HG03025 (cell line): Measurements from ENCODE around the gene BLM.
A peak's percentile ranks its signal among the peaks of the same experiment; 100 is the strongest.
"Not testable (repeated sequence)": the region's sequence is repeated elsewhere in the genome, so short reads cannot be mapped to it uniquely, and the experiment has no call there.

Experiments
- ATAC-seq: cut with Tn5 transposase; IDR thresholded peaks from one replicate; pipeline ENCODE4 v1.9.1; 2021; ENCODE audit warnings: mild to moderate bottlenecking, moderate library complexity; ENCODE audit not compliant: unreplicated experiment, low FRiP score

BLM gene

GRCh38 chr15:90839187-90840071 lies 122.3 kb downstream of the BLM start:
- ATAC-seq: no peak

- ATAC-seq: no peak
These were observed 123.2 kb downstream of the BLM start for GRCh38 chr15:90840157-90840855.

- no peak for ATAC-seq
These were observed 123.8 kb downstream of the BLM start for GRCh38 chr15:90840954-90841353.

- no peak for ATAC-seq
These were observed 127.5 kb downstream of the BLM start for GRCh38 chr15:90844696-90845095.

- peak; percentile 64 for ATAC-seq
These were observed 128.2 kb downstream of the BLM start for GRCh38 chr15:90845201-90845949.

- ATAC-seq: not testable (repeated sequence)
These were observed 132.3 kb downstream of the BLM start for GRCh38 chr15:90849424-90849823.

GRCh38 chr15:90851114-90851513 lies 134.0 kb downstream of the BLM start:
- ATAC-seq: no peak

GRCh38 chr15:90851940-90852339 lies 134.8 kb downstream of the BLM start:
- no peak for ATAC-seq

- ATAC-seq: no peak
These were observed 138.0 kb downstream of the BLM start for GRCh38 chr15:90855139-90855538.

GRCh38 chr15:90857337-90857736 lies 140.2 kb downstream of the BLM start:
- ATAC-seq: no peak

- ATAC-seq: no peak
These were observed 140.8 kb downstream of the BLM start for GRCh38 chr15:90857883-90858443.

- ATAC-seq: no peak
These were observed 142.3 kb downstream of the BLM start for GRCh38 chr15:90859234-90860131.

GRCh38 chr15:90860450-90860849 lies 143.3 kb downstream of the BLM start:
- ATAC-seq: no peak

- no peak for ATAC-seq
These were observed 144.0 kb downstream of the BLM start for GRCh38 chr15:90860942-90861675.

- ATAC-seq: no peak
These were observed 145.3 kb downstream of the BLM start for GRCh38 chr15:90862487-90862886.

GRCh38 chr15:90862964-90863778 lies 146.0 kb downstream of the BLM start:
- no peak for ATAC-seq

- no peak for ATAC-seq
These were observed 146.8 kb downstream of the BLM start for GRCh38 chr15:90863987-90864386.

- no peak for ATAC-seq
These were observed 147.4 kb downstream of the BLM start for GRCh38 chr15:90864507-90864906.
